OCI-LY3 (cell line): ENCODE data around the gene INTS6.

Experiments
- CTCF ChIP-seq: fragments of 200-600, 300-600 bp; sonication (generic); IDR thresholded peaks from 2 replicates; pipeline ENCODE4 v1.5.1; 2014; ENCODE audit warnings: antibody characterized with exemption, low read length, low read depth
- EZH2phosphoT487 ChIP-seq: fragments of 200-600 bp; shearing (Covaris generic); IDR thresholded peaks from 2 replicates; pipeline ENCODE4 v1.6.1; 2018; ENCODE audit warnings: antibody characterized with exemption, mixed run types, low read depth

GRCh38 chr13:51477653-51478324, 25.0 kb upstream of the INTS6 start:
- TF ChIP-seq CTCF (no peak), EZH2phosphoT487 (no peak)
